Measurements from ENCODE around the gene AQP2. TPM values are rescaled to one million over a fixed set of nuclear protein-coding genes. Genes with fewer than 3 reads are reported as not detected.

Gene AQP2
- total RNA-seq, 1 donor from 2014 or later, result not detected

GRCh38 chr12:49951411-49952240 lies 1.1 kb downstream of the AQP2 start:
- intact Hi-C loops (cut with DNase I), result no loop called here
- DNase-seq (ENCODE audit: low spot score), result no peak
- ATAC-seq, result no peak

GRCh38 chr12:49952391-49953055 lies 2.0 kb downstream of the AQP2 start:
- no peak for DNase-seq (ENCODE audit: low spot score)
- no peak for ATAC-seq
- intact Hi-C loops (cut with DNase I), result no loop called here

GRCh38 chr12:49953151-49953550 lies 2.6 kb downstream of the AQP2 start:
- intact Hi-C loops (cut with DNase I), result no loop called here
- ATAC-seq, result no peak
- no peak for DNase-seq (ENCODE audit: low spot score)

- intact Hi-C loops (cut with DNase I), result no loop called here
- ATAC-seq, result no peak
Measured at GRCh38 chr12:49953961-49954846, 3.7 kb downstream of the AQP2 start.

GRCh38 chr12:49954863-49955830 lies 4.6 kb downstream of the AQP2 start:
- intact Hi-C loops (cut with DNase I), result no loop called here
- ATAC-seq (no peak), DNase-seq (ENCODE audit: low spot score) (no peak)

More at GRCh38 chr12:49953961-49954846, 3.7 kb downstream of the AQP2 start:
- DNase-seq (ENCODE audit: low spot score), result no peak

- no peak for DNase-seq (ENCODE audit: low spot score)
- intact Hi-C loops (cut with DNase I), result no loop called here
- no peak for ATAC-seq
Measured at GRCh38 chr12:49955899-49956662, 5.5 kb downstream of the AQP2 start.

- intact Hi-C loops (cut with DNase I), result no loop called here
- DNase-seq (ENCODE audit: low spot score), result no peak
- ATAC-seq, result no peak
Measured at GRCh38 chr12:49956663-49957569, 6.4 kb downstream of the AQP2 start.

GRCh38 chr12:49957570-49957967 lies 7.0 kb downstream of the AQP2 start:
- ATAC-seq, result no peak
- DNase-seq (ENCODE audit: low spot score), result no peak
- intact Hi-C loops (cut with DNase I), result no loop called here

- intact Hi-C loops (cut with DNase I), result no loop called here
- ATAC-seq (no peak), DNase-seq (ENCODE audit: low spot score) (no peak)
Measured at GRCh38 chr12:49959685-49960473, 9.3 kb downstream of the AQP2 start.

- DNase-seq (ENCODE audit: low spot score), result no peak
- intact Hi-C loops (cut with DNase I), result no loop called here
- ATAC-seq, result no peak
Measured at GRCh38 chr12:49960474-49961110, 10.1 kb downstream of the AQP2 start.

- intact Hi-C loops (cut with DNase I), result no loop called here
- DNase-seq (ENCODE audit: low spot score), result no peak
Measured at GRCh38 chr12:49961111-49961922, 10.8 kb downstream of the AQP2 start, which contains the start of gene AQP5. Gene AQP5 (plus strand): TSS chr12:49961872. CDS start chr12:49962018, 146 bp downstream.

GRCh38 chr12:49961993-49962764 lies 11.6 kb downstream of the AQP2 start:
- ATAC-seq (no peak), DNase-seq (ENCODE audit: low spot score) (no peak)
- intact Hi-C loops (cut with DNase I), result no loop called here

More at GRCh38 chr12:49961111-49961922, 10.8 kb downstream of the AQP2 start, which contains the start of gene AQP5:
- ATAC-seq, result peak; percentile 13

GRCh38 chr12:49962861-49963765 lies 12.6 kb downstream of the AQP2 start:
- intact Hi-C loops (cut with DNase I), result no loop called here
- peak; percentile 72 for DNase-seq (ENCODE audit: low spot score)
- ATAC-seq, result no peak

Data from sciatic nerve (tissue), 2 donors.